Smooth muscle cell (in vitro differentiated cells): ENCODE measurements around the gene CYP11A1. TPM values are rescaled to one million over a fixed set of nuclear protein-coding genes. Genes with fewer than 3 reads are reported as not detected.

Experiments used
- DNase-seq: peaks from one replicate; lab custom pipeline; 2025; ENCODE audit not compliant: unreplicated experiment; lab: John Stamatoyannopoulos, UW
- H2AFZ ChIP-seq: fragments of 200-600 bp; sonication (generic); 2 replicates; pipeline ENCODE4 v1.6.0; 2016; ENCODE audit warnings: antibody characterized with exemption, low read depth, mild to moderate bottlenecking
- H3F3A ChIP-seq: fragments of 200-600 bp; sonication (generic); 2 replicates; pipeline ENCODE4 v1.6.0; 2017; ENCODE audit warnings: antibody characterized with exemption, low read depth
- H3K27ac ChIP-seq: fragments of 200-600 bp; sonication (generic); 2 replicates; pipeline ENCODE4 v1.5.1; 2016; ENCODE audit warnings: low read depth, mild to moderate bottlenecking
- H3K27me3 ChIP-seq: fragments of 200-600 bp; sonication (generic); 2 replicates; pipeline ENCODE4 v1.6.1; 2016; ENCODE audit warnings: low read depth, mild to moderate bottlenecking
- H3K36me3 ChIP-seq: fragments of 200-600 bp; sonication (generic); 2 replicates; pipeline ENCODE4 v1.5.1; 2016; ENCODE audit warnings: low read depth
- H3K4me1 ChIP-seq: fragments of 200-600 bp; sonication (generic); 2 replicates; pipeline ENCODE4 v1.5.1; 2016; ENCODE audit warnings: low read depth
- H3K4me2 ChIP-seq: fragments of 200-600 bp; sonication (generic); 2 replicates; pipeline ENCODE4 v1.6.0; 2016; ENCODE audit warnings: mild to moderate bottlenecking
- H3K4me3 ChIP-seq: fragments of 200-600 bp; sonication (generic); 2 replicates; pipeline ENCODE4 v1.5.1; 2016; ENCODE audit warnings: mild to moderate bottlenecking
- H3K79me2 ChIP-seq: fragments of 200-600 bp; sonication (generic); 2 replicates; pipeline ENCODE4 v1.6.0; 2016; ENCODE audit warnings: low read depth, mild to moderate bottlenecking
- H3K9ac ChIP-seq: fragments of 200-600 bp; sonication (generic); 2 replicates; pipeline ENCODE4 v1.6.0; 2016; ENCODE audit warnings: low read depth
- H3K9me3 ChIP-seq: fragments of 200-600 bp; sonication (generic); replicated peaks from 2 replicates; pipeline ENCODE4 v1.5.1; 2016; ENCODE audit warnings: low read depth
- H4K20me1 ChIP-seq: fragments of 200-600 bp; sonication (generic); 2 replicates; pipeline ENCODE4 v1.6.0; 2016; ENCODE audit warnings: low read depth
- WGBS: methylation state at CpG from one replicate; pipeline ENCODE4 v1.1.7; 2016; ENCODE audit warnings: low lambda C conversion rate; 5-methylcytosine and 5-hydroxymethylcytosine counted together
- polyA plus RNA-seq: library from polyadenylated mRNA; unstranded; fragments of >200 nt; fragmentation: Nextera tagmentation; extraction: Ambion mirVana; gene quantifications from 2 replicates; pipeline ENCODE4 v1.2.1, GENCODE V29; 2016
- total RNA-seq: library from RNA; depleted of rRNA; stranded (reverse); fragments of >200 nt; gene quantifications from 2 replicates; pipeline ENCODE4 v1.2.3, GENCODE V29; 2014
- TF ChIP-seq, protein P1 (sequence below): fragments of 200-600 bp; sonication (generic); IDR thresholded peaks from 2 replicates; pipeline ENCODE4 v1.5.1; 2017; ENCODE audit warnings: borderline replicate concordance, mild to moderate bottlenecking, antibody characterized with exemption; ENCODE audit not compliant: insufficient read depth, poor library complexity, severe bottlenecking

Gene CYP11A1
- total and polyA plus RNA-seq, 2 experiments from 2014 or later = 3.5 to 6.6 TPM

DNA sequence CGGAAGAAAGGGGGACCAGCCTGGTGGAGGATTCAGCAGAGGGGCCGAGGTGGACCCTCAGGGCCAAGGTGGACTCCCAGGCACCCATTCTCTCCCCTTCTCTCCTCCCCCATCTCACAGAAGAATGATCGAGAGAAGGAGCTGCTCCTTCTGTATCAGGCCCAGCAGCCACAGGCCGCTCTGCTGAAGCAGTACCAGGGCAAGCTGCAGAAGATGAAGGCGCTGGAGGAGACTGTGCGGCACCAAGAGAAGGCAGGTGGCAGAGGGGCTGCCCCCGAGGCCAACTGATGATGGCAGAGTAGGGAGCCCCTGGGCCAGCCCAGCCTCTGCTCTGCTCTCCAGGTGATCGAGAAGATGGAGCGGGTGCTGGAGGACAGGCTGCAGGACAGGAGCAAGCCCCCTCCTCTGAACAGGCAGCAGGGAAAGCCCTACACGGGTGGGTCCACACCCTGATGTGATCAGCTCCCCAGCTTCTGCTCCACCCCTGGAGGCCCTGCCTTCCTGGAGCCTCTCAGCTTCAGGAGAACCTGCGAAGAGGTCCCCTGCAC is 36.5 kb downstream of the CYP11A1 start:
- DNase-seq = no peak
- TF ChIP-seq, protein P1, sequence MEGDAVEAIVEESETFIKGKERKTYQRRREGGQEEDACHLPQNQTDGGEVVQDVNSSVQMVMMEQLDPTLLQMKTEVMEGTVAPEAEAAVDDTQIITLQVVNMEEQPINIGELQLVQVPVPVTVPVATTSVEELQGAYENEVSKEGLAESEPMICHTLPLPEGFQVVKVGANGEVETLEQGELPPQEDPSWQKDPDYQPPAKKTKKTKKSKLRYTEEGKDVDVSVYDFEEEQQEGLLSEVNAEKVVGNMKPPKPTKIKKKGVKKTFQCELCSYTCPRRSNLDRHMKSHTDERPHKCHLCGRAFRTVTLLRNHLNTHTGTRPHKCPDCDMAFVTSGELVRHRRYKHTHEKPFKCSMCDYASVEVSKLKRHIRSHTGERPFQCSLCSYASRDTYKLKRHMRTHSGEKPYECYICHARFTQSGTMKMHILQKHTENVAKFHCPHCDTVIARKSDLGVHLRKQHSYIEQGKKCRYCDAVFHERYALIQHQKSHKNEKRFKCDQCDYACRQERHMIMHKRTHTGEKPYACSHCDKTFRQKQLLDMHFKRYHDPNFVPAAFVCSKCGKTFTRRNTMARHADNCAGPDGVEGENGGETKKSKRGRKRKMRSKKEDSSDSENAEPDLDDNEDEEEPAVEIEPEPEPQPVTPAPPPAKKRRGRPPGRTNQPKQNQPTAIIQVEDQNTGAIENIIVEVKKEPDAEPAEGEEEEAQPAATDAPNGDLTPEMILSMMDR = no peak

DNA sequence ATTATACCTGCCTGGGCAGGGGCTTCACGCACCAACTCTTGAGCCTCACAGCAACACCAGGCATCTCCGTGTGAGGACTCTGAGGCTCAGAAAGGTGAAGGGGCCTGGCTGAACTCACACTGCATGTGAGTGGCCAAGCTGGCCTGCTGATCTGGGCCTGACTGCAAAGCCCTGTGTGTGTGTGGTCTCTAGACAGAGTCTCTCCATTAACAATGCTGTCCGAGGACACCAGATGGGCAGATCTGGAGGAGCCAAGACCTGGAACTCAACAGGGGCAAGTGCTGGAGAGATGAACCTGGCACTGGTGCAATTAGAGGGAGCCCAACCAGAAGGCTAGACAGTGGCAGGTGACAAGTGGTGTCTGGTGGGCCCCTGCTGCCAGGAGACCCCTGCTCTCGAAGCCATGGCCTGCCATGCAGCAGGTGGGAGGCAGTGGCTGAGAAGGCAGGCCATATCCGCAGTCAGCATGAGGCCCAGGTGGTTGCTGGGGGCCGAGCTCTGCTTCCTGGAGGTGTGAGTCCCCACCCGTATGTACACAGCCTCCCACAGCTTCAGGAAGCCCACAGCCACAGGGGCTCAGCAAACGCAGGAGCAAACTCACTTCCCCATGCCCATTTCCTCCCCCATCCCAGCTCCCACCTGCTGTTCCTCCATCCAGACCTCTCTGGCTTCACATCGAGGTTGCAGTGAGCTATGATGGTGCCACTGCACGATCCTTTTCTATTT is 39.0 kb downstream of the CYP11A1 start:
- WGBS = 70% methylated on average over 10 of the region's 10 CpGs
- H3K9me3 ChIP-seq = no peaks in the 10 kb centered on the region
- H3K4me3 ChIP-seq = no peak overlapping the region
- no peak overlapping the region for H3K9ac ChIP-seq
- H4K20me1 ChIP-seq = no peaks in the 10 kb centered on the region
- TF ChIP-seq, protein P1 = no peak
- H3K36me3 ChIP-seq = no peaks in the 10 kb centered on the region
- H3K27ac ChIP-seq = no peak overlapping the region
- no peak overlapping the region for H3K4me2 ChIP-seq
- no peaks in the 10 kb centered on the region for H3K27me3 ChIP-seq
- DNase-seq = no peak
- H3K4me1 ChIP-seq = no peaks in the 10 kb centered on the region
- H3K79me2 ChIP-seq = no peaks in the 10 kb centered on the region
- no peak overlapping the region for H2AFZ ChIP-seq
- H3F3A ChIP-seq = no peaks in the 10 kb centered on the region

More for the DNA sequence above, 36.5 kb downstream of the CYP11A1 start:
- Histone ChIP-seq H3K27ac (no peak overlapping the region), H2AFZ (no peak overlapping the region), H3K4me1 (no peaks in the 10 kb centered on the region), H3K36me3 (no peaks in the 10 kb centered on the region), H3F3A (no peaks in the 10 kb centered on the region), H3K4me2 (no peak overlapping the region), H3K27me3 (no peaks in the 10 kb centered on the region), H3K79me2 (no peaks in the 10 kb centered on the region), H3K9ac (no peak overlapping the region), H3K9me3 (no peaks in the 10 kb centered on the region), H4K20me1 (no peaks in the 10 kb centered on the region), H3K4me3 (no peak overlapping the region)
- 93% methylated on average over 9 of the region's 11 CpGs for WGBS

DNA sequence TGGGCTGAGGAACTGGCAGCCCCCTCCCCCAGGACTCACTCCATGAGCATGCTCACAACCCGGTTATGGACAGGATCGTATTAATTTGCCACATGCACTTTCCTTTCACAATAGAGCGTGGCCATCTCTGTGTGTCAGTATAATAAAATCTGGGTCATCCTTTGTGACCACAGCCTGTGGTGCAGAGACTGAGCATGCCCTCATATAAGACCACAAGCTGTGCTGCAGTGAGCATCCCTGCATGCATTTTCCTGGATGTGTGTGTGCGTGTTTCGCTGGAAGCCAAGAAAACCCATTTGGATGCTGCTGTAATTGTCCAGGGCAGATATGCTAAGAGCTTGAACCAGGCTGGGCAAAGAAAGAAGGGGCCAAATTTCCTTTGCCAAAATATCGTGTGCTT is 39.7 kb downstream of the CYP11A1 start:
- H3K4me2 ChIP-seq = no peak overlapping the region
- no peak overlapping the region for H2AFZ ChIP-seq
- TF ChIP-seq, protein P1 = no peak
- WGBS = 77% methylated on average over 6 of the region's 6 CpGs
- no peak overlapping the region for H3K9ac ChIP-seq
- H3K27ac ChIP-seq = no peak overlapping the region
- H3K9me3 ChIP-seq = no peaks in the 10 kb centered on the region
- H3F3A ChIP-seq = no peaks in the 10 kb centered on the region
- no peaks in the 10 kb centered on the region for H3K36me3 ChIP-seq
- no peaks in the 10 kb centered on the region for H3K27me3 ChIP-seq
- no peak overlapping the region for H3K4me3 ChIP-seq
- no peaks in the 10 kb centered on the region for H4K20me1 ChIP-seq
- no peaks in the 10 kb centered on the region for H3K4me1 ChIP-seq
- H3K79me2 ChIP-seq = no peaks in the 10 kb centered on the region
- no peak for DNase-seq

DNA sequence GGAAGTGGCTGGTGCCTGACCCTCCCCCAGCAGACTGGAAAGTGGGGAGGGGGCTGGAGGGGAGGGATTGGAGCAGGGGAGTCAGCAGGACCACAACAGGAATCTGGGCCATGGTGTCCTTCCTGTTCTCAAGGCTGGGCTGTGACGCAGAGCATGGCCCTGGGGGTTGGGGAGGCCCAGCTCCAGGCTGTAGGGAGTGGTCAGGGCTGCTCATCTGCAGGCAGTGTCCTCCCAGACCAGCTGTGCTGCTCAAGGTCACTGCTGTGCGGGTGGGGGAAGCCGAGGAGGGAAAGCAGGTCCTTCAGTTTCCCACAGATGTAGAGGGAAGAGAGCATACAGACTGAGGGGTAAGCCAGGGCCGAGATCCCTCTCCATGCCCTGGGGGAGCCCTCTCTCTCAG is 40.7 kb downstream of the CYP11A1 start:
- DNase-seq = no peak

More for the DNA sequence above, 40.7 kb downstream of the CYP11A1 start:
- H3K27ac ChIP-seq = no peak overlapping the region
- no peaks in the 10 kb centered on the region for H4K20me1 ChIP-seq
- no peaks in the 10 kb centered on the region for H3K27me3 ChIP-seq
- TF ChIP-seq, protein P1 = no peak
- no peaks in the 10 kb centered on the region for H3K36me3 ChIP-seq
- H3K4me2 ChIP-seq = no peak overlapping the region
- no peak overlapping the region for H3K4me3 ChIP-seq
- H3K9me3 ChIP-seq = no peaks in the 10 kb centered on the region
- no peaks in the 10 kb centered on the region for H3K4me1 ChIP-seq
- no peak overlapping the region for H3K9ac ChIP-seq
- H2AFZ ChIP-seq = no peak overlapping the region
- 67% methylated on average over 4 of the region's 4 CpGs for WGBS
- no peaks in the 10 kb centered on the region for H3F3A ChIP-seq
- H3K79me2 ChIP-seq = no peaks in the 10 kb centered on the region
